Cerebellar nuclear complex (tissue), 1 donor: Measurements from ENCODE around the gene KLK12.

ENCODE experiments used
- DNase-seq, 2 experiments: peaks; one replicate each; lab custom pipeline; 2025; lab: John Stamatoyannopoulos, UW

KLK12 gene

DNA sequence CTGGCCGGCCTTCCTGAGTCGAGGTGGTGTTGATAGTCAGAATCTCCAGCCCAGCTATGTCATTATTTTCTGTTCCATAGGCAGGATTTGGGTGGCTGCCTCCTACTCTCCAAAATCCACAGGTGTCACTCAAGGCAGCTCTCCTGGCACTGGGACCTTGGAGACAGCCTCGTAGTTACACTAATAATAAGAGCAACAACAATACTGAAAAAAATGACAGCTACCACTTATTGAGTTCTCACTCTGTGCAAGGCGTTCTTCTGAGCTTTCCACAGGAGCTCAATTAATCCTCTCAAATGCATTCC is 12.2 kb upstream of the KLK12 start:
- DNase-seq, result no peak

- no peak for DNase-seq
These were observed 9.5 kb upstream of the KLK12 start for GRCh38 chr19:51044327-51044726.

DNA sequence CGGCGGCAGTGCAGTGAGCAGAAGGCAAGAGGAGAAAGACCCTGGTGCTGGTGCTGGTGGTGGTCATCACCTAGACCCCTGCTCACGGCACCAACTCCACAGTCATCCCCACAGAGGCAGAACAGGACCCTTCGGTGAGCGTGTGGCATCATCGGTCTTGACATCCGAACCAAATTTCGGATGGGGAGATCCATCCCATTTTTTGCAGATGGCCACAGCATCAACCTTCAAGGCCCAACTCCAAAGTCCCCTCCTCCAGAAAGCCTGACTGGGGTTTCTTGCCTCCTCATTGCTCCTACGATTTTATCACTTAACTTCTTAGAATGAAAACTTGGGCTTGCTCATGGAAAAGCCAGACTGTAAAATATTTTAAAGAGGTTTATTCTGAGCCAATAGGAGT is 8.7 kb upstream of the KLK12 start:
- DNase-seq, result no peak

GRCh38 chr19:51040151-51040550 is 5.3 kb upstream of the KLK12 start:
- DNase-seq, result no peak

DNA sequence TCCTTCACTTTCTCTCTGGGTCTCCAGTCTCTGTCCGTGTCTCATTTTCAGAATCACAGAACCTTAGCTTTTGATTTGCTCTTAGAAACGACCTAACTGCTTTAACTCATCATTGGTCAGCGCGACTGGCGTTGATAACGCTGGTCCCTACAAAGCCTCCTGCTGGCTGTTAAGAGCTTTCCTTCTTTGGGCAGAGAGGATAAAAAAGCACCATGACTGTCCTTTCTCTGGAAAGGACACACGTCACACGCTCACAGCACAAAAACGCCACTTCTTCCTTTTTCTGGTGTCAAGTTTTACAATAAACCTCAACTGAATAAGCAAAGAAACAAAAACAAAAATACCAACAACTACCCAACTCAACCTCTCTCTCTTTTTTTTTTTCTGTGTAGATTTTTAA is 1.7 kb upstream of the KLK12 start:
- DNase-seq, result no peak

DNA sequence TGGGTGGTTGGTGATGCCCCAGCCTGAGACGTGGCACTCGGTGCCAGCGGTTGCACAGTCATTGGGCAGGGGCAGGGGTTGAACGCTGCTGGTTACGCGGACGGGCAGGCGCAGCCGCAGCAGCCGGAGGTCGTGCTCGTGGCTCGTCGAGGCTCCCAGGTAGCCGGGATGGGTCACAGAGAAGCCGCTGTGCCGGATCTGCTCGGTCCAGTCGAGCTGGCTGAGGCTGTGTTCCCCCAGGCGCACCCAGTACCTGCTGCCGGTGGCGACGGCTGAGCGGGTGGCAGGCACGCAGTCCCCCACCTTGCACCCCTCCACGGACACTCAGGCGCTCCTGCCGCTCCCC is 2.9 kb downstream of the KLK12 start:
- DNase-seq, result no peak

GRCh38 chr19:51031220-51031879 is 3.5 kb downstream of the KLK12 start:
- no peak for DNase-seq

DNA sequence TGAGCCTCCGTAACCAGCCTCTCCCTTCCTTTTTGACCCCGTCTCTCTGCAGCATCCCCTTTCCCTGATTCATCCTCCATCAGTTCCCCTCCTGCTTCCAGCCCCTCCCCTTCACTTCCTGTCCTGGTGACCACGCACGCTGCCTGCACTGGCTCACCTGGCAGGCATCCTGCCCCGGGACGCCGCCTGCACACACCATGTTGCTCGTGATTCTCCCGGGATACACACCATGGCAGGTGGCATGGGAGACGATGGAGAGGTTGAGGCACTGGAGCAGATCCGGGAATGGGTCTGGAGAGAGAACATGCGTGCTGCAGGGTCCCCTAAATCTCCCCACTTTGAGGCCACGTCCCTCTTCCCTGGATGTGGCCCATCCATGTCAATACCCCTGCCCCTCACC is 4.2 kb downstream of the KLK12 start:
- DNase-seq, result no peak

DNA sequence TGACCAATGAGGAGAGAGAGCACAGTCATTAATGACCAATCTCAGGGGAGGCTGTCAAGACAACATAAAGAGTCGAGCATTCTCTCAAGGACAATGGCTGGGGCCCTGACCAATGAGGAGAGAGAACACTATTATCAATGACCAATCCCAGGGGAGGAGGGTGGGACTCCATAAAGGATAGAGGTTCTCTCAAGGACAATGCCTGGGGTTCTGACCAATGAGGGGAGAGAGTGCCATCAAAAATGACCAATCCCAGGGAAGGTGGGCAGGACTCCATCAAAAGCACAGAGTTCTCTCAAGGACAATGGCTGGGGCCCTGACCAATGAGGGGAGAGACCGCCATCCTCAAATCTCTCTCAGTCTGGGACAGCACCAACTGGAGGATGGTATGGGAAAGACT is 5.1 kb downstream of the KLK12 start:
- no peak for DNase-seq

DNA sequence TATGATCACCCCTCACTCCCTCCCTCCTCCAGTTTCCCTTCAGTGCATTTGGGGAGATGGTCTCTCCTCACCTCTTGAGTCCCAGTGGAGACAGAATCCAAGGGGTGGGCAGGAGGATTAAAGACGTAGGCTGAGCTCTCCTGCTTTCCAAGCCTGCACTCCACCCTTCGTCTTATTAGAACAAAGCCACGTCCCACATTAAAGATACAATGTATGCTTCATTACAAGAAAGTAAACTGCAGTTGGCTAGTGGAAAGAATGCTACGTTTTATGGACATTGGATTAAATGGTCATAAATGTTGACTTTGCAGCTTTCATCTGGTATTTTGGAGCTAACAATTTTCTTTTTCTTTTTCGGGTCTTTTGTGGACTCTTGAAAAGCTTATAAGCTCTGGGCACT is 6.9 kb downstream of the KLK12 start:
- DNase-seq, result no peak

DNA sequence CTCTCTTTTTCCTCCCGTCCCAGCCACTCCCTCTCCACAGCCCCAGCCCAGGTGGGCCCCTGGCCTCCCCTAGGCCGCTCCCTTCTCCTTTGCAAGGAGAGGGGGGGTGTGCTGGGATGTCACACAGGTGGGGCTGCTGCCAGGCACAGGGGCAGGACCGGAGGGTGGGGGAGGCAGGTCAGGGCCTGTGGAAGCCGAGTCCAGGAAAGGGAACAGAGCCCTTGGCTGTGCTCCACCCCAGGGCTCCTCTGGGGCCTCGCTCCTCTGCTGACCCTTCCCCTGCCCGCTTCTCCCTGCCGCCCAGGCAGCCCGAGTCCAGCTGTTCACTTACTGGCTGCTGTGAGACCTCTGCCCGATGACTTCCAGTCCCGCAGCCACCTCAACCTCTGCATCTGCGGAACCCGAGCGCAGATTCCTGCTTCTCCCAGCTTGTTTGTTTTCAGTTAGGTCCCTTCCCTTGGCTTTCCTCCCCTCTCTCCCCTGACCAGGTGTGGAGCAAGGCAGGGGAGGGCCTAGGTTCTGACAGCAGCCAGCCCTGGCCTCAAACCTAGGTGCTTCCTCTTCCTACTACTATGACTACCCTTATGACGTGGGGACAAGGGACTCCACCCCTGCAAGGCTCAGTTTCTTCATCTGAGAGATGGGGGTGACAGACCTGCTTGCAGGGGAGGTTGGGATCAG is 7.5 kb downstream of the KLK12 start:
- no peak for DNase-seq

DNA sequence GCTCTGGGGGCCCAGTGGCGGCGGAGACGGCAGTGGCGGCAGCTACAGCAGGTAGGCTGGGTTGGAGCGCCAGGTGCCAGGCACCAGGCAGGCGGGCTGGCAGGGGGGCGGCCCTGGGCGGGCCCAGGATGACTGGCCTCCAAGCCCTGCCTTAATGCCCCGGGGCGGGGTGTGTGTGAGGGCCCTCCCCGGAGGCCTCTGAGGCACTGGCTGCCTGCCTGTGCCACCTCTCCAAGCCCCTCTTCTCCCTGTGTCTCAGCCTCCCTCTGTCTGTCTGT is 8.3 kb downstream of the KLK12 start, which contains the start of gene KLK11:
Gene KLK11 (minus strand): TSS at position 63 of the 278 bp plus-strand sequence. CDS start 985 bp downstream, outside the sequence.
- no peak for DNase-seq

- DNase-seq, result no peak
These were observed 8.8 kb downstream of the KLK12 start for GRCh38 chr19:51025809-51026553.

- no peak for DNase-seq
These were observed 9.4 kb downstream of the KLK12 start for GRCh38 chr19:51025401-51025800.

- DNase-seq, result no peak
These were observed 9.9 kb downstream of the KLK12 start for GRCh38 chr19:51024924-51025323.

- DNase-seq, result no peak
These were observed 10.9 kb downstream of the KLK12 start for GRCh38 chr19:51023946-51024345.

DNA sequence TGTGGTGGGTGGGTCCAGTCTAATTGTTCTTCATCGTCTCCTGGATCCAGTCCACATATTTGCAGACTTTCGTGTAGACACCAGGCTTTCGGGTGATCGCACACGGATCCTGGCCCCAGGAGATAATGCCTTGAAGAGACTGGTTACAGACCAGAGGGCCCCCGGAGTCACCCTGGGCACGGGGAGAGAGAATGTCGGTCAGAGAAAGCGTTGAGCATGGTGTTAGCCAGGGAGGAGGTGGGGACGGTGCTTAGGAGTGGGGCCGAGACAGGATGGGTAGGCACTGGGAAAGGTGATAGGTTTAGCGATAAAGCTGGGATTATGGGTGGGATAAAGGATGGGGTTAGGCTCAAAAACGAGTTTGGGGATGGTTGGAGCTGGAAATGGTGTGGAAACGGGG is 12.3 kb downstream of the KLK12 start:
- DNase-seq, result no peak

DNA sequence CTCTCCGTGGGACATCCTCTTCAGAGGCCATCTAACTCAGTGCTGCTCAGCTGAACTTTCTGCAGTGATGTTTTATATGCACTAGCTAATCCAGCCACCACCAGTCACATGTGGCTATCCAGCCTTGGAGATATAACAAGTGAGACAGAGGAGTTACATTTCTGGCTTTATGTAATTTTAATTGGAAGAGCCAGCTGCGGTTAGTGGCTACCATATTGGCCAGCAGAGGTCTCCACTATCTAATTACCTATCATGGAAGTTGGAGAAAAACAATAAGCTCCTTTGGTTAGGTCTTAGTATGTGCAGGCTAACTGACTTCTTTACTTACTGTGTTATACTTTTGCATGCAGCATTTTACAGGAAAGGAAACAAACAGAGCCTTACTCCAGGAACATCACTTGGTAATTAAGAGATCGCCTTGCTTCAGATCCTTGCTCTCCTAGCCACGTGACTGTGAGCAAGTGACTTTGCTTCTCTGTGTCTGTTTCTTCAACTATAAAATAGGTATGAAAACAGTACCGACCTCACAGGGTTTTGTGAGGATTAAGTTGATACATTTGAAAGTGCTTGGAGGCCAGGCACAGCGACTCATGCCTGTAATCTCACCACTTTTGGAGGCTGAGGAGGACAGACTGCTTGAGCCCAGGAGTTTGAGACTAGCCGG is 13.7 kb downstream of the KLK12 start:
- no peak for DNase-seq

DNA sequence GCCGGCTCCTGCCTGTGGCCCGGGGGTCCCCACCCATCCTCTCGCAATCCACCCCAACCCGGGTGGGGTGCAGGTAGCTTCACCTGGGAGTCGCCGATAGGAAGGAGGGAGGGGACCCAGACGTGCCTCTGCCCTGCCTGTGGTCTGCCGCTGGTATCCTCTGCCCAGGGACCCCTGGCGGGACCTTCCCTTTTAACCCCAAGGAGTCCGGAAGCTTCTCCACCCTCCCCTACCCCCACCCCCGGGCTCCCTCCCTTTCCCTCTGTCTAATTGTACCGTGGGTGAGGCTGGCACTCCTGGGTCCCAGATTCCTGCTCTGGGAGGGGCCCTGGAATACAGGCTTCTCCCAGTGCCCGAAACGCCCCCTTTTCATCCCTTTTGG is 15.3 kb downstream of the KLK12 start, which contains the start of gene KLK10:
Gene KLK10 (minus strand): TSS at position 166 of the 382 bp plus-strand sequence. CDS start 579 bp downstream, outside the sequence.
- DNase-seq, result no peak

DNA sequence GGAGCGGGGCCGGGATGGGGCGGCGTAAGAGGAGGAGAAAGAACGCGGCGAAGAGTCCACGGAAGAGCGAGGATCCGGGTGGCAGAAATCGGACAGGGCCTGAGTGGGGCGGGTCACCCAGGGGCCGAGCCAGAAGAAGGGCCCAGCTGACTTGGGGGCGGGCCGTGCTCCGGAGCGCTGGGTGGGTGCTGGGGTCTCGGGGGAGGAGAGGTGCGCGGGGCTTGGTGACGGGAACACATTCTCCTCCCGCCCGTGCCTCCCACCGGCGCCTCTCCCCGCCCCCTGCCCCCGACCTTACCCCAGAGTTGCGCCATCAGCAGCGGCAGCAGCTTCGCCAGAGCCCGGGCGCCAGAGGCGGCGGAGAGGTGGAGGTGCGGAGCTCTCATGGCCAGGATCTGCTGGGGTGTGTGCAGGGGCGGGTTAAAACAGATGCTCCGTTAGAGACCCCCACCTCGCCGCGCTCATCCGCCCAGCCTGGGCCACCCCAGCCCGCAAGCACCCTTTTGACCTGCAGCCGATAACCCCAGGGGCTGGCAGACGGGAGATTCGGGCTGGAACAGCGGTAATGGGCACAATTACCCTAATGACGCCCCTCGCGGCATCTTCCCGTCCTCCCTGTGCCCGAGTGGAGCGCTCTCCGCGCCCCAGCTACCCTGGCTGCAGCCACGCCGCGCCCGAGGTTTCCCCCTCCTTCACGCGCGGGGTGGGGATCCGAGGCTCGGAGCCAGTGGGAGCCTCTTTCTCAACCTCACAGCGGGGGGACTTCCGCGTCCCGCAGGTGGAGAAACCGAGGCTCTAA is 15.9 kb downstream of the KLK12 start:
- no peak for DNase-seq

DNA sequence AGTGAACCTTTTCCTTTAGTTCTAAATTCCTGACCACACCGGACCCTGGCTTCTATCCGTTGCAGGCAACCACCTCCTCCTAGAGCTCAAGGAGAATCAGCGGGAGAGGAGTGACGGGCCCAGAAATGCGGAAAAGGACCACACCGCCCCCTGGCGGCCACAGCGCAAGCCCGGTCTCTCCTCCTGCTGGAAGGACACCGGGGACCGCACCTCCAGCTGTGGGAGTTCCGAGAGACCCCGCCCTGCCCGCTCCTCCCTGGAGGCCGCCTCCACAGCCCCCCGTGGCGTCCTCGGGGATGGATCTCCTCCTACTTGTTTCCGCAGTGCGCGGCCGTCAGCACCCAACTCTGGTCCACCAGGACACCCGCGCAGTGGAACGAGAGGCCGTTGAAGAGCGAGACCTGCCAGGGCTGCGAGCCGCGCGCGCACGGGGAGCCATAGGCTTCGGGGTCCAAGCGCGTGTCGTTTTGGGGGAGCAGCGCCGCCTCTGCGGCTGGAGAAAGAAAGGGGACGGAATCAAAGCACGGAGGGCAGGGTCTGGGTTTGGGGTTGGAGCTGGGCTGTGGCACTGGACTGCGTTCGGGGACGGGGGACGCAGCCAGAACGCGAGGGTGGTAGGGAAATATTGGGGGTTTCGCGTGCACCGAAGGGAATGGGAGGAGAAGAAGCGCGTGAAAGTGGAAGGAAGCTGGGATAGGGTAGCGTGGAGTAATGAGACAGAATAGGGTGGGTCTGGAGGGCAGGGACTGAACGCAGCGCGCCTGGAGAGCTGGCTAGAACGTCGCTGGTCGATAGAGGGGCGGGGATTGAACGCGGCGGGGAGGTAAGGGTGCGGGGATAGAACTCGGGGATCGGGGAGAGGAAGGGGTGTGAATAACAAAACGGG is 17.8 kb downstream of the KLK12 start:
- no peak for DNase-seq
